Measurements from ENCODE around the gene LSG1. TPM values are rescaled to one million over a fixed set of nuclear protein-coding genes. Genes with fewer than 3 reads are reported as not detected.
A peak's percentile ranks its signal among the peaks of the same experiment; 100 is the strongest.

The LSG1 gene
- total and polyA plus RNA-seq, 9 of the 15 experiments (the other 6 are each of a cell fraction or from before 2014, with no cell fraction given): 14.9 to 73.7 (median 46.7) TPM

DNA sequence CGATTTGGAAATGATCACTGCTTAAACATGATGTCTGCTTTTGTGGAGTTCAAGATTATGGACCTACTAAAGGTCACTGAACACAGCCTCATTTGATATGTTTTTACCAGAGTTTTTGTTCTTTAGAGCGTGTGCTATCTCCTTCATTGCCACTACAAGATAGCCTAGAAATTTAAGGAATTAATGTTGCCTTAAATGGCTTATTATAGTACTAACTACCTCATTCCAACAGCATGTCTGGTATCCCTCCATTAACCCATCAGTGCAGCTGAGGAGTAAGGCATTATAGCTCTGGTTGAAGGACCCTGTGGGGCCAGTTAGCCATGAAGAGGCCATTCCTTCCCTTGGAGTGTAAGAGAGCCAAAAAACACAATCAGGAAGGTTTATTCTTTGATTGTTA is 11.4 kb upstream of the LSG1 start:
- ATAC-seq (no peak), DNase-seq (ENCODE audit: extremely low read depth in 1 of 4, low spot score in 3 of 4) (no peak), FAIRE-seq (peak; percentile 6)
- no peaks in the 10 kb centered on the region for H3K36me3 ChIP-seq (ENCODE audit: control insufficient read depth, insufficient read depth, low read length)
- ChIA-PET CTCF (ENCODE audit: low intra/inter-chr PET ratio) (interaction anchor here (0.7 to 1.7 kb wide), 5 partner anchors 12 to 839 kb away, joined by 3 to 19 read pairs (median 4); no protein-coding TSS in a partner anchor), POLR2A (interaction anchor here (1.3 to 1.9 kb wide), 2 partner anchors 10 to 150 kb away, joined by 4 to 15 read pairs; partner anchors contain the start of gene LSG1)
- BruUV-seq (replicated peaks): no TSS peak
- in situ Hi-C loops (cut with MboI): loop anchor here (5.0 to 10.0 kb wide), 3 partner anchors 421 to 841 kb away; no protein-coding TSS in a partner anchor
- peaks cover 11 to 24% of the 10 kb centered on the region in 2 experiments for H3K4me1 ChIP-seq (replicated peaks in 1 of 2; ENCODE audit: control insufficient read depth in 2 of 2, insufficient read depth in 2 of 2, low read length in 2 of 2)
- peak overlapping the region; percentile 90 for H2AFZ ChIP-seq (ENCODE audit: low read depth, low read length)
- H3K4me2 ChIP-seq (ENCODE audit: insufficient read depth, low read length): no peak overlapping the region
- 50% methylated on average over 2 of the region's 2 CpGs for WGBS (ENCODE audit: insufficient coverage, low coverage, missing lambda C conversion rate)
- no peaks in the 10 kb centered on the region for H3K79me2 ChIP-seq (ENCODE audit: control insufficient read depth, insufficient read depth, low read length)
- H3K9ac ChIP-seq (ENCODE audit: insufficient read depth in 1 of 2, low read depth in 2 of 2, low read length in 2 of 2): no peak overlapping the region
- no peaks in the 10 kb centered on the region for H4K20me1 ChIP-seq (replicated peaks; ENCODE audit: control insufficient read depth, insufficient read depth, low read length)
- no peaks in the 10 kb centered on the region for H3K9me1 ChIP-seq (ENCODE audit: control insufficient read depth, insufficient read depth, low read length)
- H3K27me3 ChIP-seq (ENCODE audit: control insufficient read depth in 2 of 2, insufficient read depth in 2 of 2, low read length in 2 of 2): peaks cover 0 to 17% of the 10 kb centered on the region in 2 experiments; a peak in 3 of 5 replicates
- H3K4me3 ChIP-seq: no peak overlapping the region
- H3K27ac ChIP-seq (ENCODE audit: extremely low read depth, low read depth, low read length): no peak overlapping the region
- no peaks in the 10 kb centered on the region for H3K9me3 ChIP-seq (replicated peaks; ENCODE audit: control insufficient read depth, insufficient read depth, low read depth, low read length)
- intact Hi-C loops (cut with micrococcal nuclease): loop anchor here (10.0 kb wide), 1 partner anchor 271 kb away; no protein-coding TSS in a partner anchor
- TF ChIP-seq MECOM (CRISPR knock-in tag; IDR thresholded peaks at IDR 0.05) (no peak), ZNF696 (CRISPR knock-in tag; conservative IDR thresholded peaks at IDR 0.05) (no peak), GTF2F1 (IDR thresholded peaks at IDR 0.05; ENCODE audit: low read depth, low read length) (no peak), ZNF830 (CRISPR knock-in tag; IDR thresholded peaks at IDR 0.05) (no peak), SRSF1 (IDR thresholded peaks at IDR 0.05; ENCODE audit: low read depth, low read length) (no peak), NFRKB (IDR thresholded peaks at IDR 0.05; ENCODE audit: low read depth) (no peak), E2F3 (CRISPR knock-in tag; IDR thresholded peaks at IDR 0.05) (no peak)
- TF ChIP-seq, protein P1, sequence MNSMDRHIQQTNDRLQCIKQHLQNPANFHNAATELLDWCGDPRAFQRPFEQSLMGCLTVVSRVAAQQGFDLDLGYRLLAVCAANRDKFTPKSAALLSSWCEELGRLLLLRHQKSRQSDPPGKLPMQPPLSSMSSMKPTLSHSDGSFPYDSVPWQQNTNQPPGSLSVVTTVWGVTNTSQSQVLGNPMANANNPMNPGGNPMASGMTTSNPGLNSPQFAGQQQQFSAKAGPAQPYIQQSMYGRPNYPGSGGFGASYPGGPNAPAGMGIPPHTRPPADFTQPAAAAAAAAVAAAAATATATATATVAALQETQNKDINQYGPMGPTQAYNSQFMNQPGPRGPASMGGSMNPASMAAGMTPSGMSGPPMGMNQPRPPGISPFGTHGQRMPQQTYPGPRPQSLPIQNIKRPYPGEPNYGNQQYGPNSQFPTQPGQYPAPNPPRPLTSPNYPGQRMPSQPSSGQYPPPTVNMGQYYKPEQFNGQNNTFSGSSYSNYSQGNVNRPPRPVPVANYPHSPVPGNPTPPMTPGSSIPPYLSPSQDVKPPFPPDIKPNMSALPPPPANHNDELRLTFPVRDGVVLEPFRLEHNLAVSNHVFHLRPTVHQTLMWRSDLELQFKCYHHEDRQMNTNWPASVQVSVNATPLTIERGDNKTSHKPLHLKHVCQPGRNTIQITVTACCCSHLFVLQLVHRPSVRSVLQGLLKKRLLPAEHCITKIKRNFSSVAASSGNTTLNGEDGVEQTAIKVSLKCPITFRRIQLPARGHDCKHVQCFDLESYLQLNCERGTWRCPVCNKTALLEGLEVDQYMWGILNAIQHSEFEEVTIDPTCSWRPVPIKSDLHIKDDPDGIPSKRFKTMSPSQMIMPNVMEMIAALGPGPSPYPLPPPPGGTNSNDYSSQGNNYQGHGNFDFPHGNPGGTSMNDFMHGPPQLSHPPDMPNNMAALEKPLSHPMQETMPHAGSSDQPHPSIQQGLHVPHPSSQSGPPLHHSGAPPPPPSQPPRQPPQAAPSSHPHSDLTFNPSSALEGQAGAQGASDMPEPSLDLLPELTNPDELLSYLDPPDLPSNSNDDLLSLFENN (IDR thresholded peaks at IDR 0.05; ENCODE audit: low read depth in 2 of 2, low read length in 2 of 2): no peak
- TF ChIP-seq, protein P2, sequence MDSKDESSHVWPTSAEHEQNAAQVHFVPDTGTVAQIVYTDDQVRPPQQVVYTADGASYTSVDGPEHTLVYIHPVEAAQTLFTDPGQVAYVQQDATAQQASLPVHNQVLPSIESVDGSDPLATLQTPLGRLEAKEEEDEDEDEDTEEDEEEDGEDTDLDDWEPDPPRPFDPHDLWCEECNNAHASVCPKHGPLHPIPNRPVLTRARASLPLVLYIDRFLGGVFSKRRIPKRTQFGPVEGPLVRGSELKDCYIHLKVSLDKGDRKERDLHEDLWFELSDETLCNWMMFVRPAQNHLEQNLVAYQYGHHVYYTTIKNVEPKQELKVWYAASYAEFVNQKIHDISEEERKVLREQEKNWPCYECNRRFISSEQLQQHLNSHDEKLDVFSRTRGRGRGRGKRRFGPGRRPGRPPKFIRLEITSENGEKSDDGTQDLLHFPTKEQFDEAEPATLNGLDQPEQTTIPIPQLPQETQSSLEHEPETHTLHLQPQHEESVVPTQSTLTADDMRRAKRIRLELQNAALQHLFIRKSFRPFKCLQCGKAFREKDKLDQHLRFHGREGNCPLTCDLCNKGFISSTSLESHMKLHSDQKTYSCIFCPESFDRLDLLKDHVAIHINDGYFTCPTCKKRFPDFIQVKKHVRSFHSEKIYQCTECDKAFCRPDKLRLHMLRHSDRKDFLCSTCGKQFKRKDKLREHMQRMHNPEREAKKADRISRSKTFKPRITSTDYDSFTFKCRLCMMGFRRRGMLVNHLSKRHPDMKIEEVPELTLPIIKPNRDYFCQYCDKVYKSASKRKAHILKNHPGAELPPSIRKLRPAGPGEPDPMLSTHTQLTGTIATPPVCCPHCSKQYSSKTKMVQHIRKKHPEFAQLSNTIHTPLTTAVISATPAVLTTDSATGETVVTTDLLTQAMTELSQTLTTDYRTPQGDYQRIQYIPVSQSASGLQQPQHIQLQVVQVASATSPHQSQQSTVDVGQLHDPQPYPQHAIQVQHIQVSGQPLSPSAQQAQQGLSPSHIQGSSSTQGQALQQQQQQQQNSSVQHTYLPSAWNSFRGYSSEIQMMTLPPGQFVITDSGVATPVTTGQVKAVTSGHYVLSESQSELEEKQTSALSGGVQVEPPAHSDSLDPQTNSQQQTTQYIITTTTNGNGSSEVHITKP (IDR thresholded peaks at IDR 0.05; ENCODE audit: partially characterized antibody): no peak
- TF ChIP-seq, protein P3, sequence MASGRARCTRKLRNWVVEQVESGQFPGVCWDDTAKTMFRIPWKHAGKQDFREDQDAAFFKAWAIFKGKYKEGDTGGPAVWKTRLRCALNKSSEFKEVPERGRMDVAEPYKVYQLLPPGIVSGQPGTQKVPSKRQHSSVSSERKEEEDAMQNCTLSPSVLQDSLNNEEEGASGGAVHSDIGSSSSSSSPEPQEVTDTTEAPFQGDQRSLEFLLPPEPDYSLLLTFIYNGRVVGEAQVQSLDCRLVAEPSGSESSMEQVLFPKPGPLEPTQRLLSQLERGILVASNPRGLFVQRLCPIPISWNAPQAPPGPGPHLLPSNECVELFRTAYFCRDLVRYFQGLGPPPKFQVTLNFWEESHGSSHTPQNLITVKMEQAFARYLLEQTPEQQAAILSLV (tag; IDR thresholded peaks at IDR 0.05): no peak
- TF ChIP-seq, protein P4, sequence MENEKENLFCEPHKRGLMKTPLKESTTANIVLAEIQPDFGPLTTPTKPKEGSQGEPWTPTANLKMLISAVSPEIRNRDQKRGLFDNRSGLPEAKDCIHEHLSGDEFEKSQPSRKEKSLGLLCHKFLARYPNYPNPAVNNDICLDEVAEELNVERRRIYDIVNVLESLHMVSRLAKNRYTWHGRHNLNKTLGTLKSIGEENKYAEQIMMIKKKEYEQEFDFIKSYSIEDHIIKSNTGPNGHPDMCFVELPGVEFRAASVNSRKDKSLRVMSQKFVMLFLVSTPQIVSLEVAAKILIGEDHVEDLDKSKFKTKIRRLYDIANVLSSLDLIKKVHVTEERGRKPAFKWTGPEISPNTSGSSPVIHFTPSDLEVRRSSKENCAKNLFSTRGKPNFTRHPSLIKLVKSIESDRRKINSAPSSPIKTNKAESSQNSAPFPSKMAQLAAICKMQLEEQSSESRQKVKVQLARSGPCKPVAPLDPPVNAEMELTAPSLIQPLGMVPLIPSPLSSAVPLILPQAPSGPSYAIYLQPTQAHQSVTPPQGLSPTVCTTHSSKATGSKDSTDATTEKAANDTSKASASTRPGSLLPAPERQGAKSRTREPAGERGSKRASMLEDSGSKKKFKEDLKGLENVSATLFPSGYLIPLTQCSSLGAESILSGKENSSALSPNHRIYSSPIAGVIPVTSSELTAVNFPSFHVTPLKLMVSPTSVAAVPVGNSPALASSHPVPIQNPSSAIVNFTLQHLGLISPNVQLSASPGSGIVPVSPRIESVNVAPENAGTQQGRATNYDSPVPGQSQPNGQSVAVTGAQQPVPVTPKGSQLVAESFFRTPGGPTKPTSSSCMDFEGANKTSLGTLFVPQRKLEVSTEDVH (IDR thresholded peaks at IDR 0.05; ENCODE audit: low read depth, partially characterized antibody): no peak

Measured in K562 (cell line).